GM12873 (cell line): ENCODE measurements around the gene ADAT1.

Experiments
- CTCF ChIP-seq: IDR thresholded peaks from 2 replicates; pipeline ENCODE4 v1.5.1; 2012; ENCODE audit warnings: low read depth, mild to moderate bottlenecking, moderate library complexity, low read length, control low read depth; ENCODE audit not compliant: insufficient read depth; ENCODE audit errors: missing control alignments

Gene ADAT1

DNA sequence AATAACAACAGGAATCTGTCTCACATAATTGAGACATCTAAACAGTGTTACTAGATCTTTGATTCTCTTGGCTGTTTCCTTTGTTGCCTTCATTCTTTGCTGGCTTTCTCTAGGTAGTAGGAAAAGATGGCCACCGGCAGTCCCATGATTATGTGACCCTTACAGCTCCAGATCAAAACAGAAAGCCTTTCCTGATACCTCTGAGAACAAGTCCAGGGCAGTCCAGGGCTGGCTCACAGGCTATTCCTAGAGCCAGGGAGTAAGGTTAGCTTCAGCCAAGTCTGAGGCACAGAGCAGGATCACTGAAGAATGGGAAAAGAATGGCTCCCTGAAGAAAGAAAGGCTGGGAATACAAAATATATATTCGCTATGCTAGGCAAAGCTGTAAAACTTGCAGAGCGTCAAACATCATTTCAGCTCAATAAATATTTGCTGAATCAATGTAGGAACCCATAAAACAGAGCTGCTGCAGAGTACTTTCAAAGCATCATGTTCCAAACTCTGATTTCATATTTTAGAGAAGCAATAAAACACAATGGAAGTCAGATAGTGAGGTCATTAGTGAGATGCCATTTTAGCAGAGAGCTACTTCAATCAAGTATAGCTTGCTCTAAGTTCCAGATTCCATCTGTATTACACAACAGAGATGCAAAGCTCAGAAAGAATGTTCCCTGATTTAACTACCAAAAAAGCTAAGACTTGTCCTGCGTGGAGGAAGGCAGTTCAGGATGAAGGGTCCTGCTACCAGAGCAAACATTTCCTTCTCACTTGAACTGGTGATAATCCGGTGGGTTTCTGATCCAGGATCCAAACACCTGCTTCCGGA is 23.4 kb downstream of the ADAT1 start:
- no peak for TF ChIP-seq CTCF

DNA sequence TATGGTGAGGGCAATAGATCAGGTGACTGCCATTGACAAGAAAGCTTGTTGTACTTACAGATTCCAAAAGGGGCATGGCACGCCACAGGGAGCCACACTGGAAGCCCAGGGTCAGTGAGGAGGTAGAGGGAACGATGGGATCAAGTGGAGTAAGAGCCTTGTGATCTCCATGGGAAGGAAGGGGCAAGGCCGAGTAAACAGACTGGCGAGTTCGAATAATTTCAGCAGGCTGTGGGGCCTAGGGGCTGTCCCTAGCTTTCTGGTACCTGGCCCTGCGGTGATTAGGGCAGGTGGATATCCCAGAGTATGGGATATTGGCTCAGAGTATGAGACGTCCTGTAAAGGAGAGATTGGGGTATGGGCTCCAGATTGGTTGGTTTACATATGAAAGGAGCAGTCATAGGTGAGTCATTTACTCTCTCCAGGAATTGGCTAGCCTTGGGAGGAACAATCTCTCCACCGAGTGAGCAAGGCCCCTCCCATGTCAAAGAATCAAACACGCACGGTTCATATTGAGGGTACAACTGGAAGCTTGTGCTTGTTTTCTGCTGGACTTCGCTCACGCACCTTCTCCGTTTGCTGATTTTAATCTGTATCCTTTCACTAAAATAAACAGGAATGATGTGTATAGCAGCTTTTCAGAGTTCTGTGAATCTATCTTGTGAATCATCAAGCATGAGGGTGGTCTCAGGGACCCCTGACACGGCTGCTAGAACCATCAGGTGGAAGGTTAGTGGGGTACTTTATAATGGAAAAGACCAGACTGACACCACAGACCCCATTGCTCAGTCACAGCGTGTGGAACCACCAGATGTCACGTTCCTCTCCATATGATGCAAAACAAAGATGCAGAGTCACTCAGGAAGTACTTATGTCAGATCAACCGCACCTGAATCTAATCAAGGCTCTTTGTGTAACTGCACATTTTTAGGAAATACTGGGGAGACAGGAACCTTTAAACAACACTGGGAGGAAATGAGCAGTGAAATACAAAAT is 29.0 kb downstream of the ADAT1 start:
- no peak for TF ChIP-seq CTCF

GRCh38 chr16:75593308-75593707 is 29.8 kb downstream of the ADAT1 start:
- TF ChIP-seq CTCF = no peak

- TF ChIP-seq CTCF = no peak
Measured at GRCh38 chr16:75590920-75591843, 31.9 kb downstream of the ADAT1 start.

- no peak for TF ChIP-seq CTCF
Measured at GRCh38 chr16:75589306-75589705, 33.8 kb downstream of the ADAT1 start.

- no peak for TF ChIP-seq CTCF
Measured at GRCh38 chr16:75588716-75589115, 34.4 kb downstream of the ADAT1 start.
